Vagina (tissue), 2 donors: Measurements from ENCODE around the gene XAGE5. TPM values are rescaled to one million over a fixed set of nuclear protein-coding genes. Genes with fewer than 3 reads are reported as not detected.

Source experiments
- DNase-seq, 2 donors: peaks; one replicate each; pipeline ENCODE4 v3.0.0-alpha.2; 2017; ENCODE audit errors: extremely low spot score in 2 of 2
- H3K27ac ChIP-seq: fragments of 200-600 bp; sonication (generic); one replicate; pipeline ENCODE4 v1.5.1; 2019
- H3K27me3 ChIP-seq: fragments of 200-600 bp; sonication (generic); one replicate; pipeline ENCODE4 v1.5.1; 2019
- H3K36me3 ChIP-seq, 2 donors: fragments of 200-600 bp; sonication (generic); one replicate each; pipeline ENCODE4 v1.5.1; 2017 to 2019
- H3K4me1 ChIP-seq: fragments of 200-600 bp; sonication (generic); one replicate; pipeline ENCODE4 v1.5.1; 2019
- H3K4me3 ChIP-seq, 2 donors: fragments of 200-600 bp; sonication (generic); 1 replicate in 1 of 2; 2 replicates in 1 of 2; pipeline ENCODE4 v1.5.1; 2016 to 2019
- H3K9me3 ChIP-seq: fragments of 200-600 bp; sonication (generic); one replicate; pipeline ENCODE4 v1.5.1; 2019
- POLR2A ChIP-seq, 2 donors: fragments of 450-650 bp; IDR thresholded peaks; one replicate each; pipeline ENCODE4 v1.6.1; 2017; ENCODE audit warnings: antibody characterized with exemption in 2 of 2, mild to moderate bottlenecking in 2 of 2, moderate library complexity in 2 of 2
- POLR2AphosphoS5 ChIP-seq, 2 donors: sonication (generic); formaldehyde crosslinking; IDR thresholded peaks; one replicate each; pipeline ENCODE4 v1.9.0; 2017; ENCODE audit warnings: antibody characterized with exemption in 2 of 2, mild to moderate bottlenecking in 2 of 2, low read depth in 1 of 2; ENCODE audit not compliant: insufficient read depth in 1 of 2
- intact Hi-C: fragments of 100-400 bp; cut with DNase I; formaldehyde crosslinking; loops from one replicate; pipeline ENCODE4 v1.15.1; 2023
- small RNA-seq: library from RNA; depleted of rRNA; stranded (forward); fragments of <200 nt; gene quantifications from one replicate; pipeline ENCODE3, GENCODE V24; 2016
- total RNA-seq: library from RNA; depleted of rRNA; stranded (reverse); fragments of >200 nt; gene quantifications from one replicate; pipeline ENCODE4 v1.2.3, GENCODE V29; 2016
- TF ChIP-seq, protein P1 (sequence below), 3 experiments: fragments of 450-650 bp in 2 of 3; fragments of 200-600 bp in 1 of 3; sonication (generic) in 1 of 3; IDR thresholded peaks; one replicate each; pipeline ENCODE4 v1.5.1; 2017 to 2019; ENCODE audit warnings: antibody characterized with exemption in 3 of 3, mild to moderate bottlenecking in 2 of 3, moderate library complexity in 2 of 3

Gene XAGE5
- total RNA-seq, 1 donor from 2014 or later, result not detected

DNA sequence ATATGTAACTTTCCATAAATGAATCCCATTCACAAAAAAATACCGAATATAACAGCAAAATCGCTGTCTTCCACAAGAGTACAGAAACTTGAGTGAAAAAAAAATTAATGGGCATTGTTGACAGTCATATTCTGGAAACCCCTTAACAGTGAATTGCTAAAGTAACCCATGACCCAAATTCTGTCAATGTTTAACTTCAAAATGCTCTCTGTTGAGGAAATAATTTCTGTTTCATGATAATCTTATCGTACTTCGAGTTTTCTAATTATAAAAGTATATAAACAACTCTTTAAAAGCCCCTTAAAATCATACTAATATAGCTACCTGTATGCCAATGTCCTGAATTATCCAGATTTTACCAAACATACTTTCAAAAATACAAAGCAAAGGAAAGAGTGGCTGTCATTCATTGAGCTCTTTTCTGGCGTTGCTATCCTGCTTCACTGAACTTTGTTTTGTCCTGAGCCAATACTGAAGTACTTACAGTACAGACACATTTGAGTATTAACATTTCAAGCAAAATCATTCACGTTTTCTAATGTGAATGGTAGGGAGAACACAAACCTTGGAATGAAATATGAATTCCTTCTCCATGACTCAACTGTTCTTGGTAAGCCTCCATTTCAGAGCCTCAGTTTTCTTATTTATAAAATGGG lies 54.4 kb downstream of the XAGE5 start:
- DNase-seq, result no peak
- Histone ChIP-seq H3K27me3 (no peaks in the 10 kb centered on the region), H3K36me3 (no peaks in the 10 kb centered on the region), H3K27ac (no peak overlapping the region), H3K4me1 (no peaks in the 10 kb centered on the region), H3K9me3 (no peaks in the 10 kb centered on the region), H3K4me3 (no peak overlapping the region)
- TF ChIP-seq POLR2AphosphoS5 (IDR thresholded peaks at IDR 0.05; ENCODE audit: insufficient read depth in 1 of 2, low read depth in 1 of 2) (no peak), POLR2A (IDR thresholded peaks at IDR 0.05) (no peak)
- TF ChIP-seq, protein P1, sequence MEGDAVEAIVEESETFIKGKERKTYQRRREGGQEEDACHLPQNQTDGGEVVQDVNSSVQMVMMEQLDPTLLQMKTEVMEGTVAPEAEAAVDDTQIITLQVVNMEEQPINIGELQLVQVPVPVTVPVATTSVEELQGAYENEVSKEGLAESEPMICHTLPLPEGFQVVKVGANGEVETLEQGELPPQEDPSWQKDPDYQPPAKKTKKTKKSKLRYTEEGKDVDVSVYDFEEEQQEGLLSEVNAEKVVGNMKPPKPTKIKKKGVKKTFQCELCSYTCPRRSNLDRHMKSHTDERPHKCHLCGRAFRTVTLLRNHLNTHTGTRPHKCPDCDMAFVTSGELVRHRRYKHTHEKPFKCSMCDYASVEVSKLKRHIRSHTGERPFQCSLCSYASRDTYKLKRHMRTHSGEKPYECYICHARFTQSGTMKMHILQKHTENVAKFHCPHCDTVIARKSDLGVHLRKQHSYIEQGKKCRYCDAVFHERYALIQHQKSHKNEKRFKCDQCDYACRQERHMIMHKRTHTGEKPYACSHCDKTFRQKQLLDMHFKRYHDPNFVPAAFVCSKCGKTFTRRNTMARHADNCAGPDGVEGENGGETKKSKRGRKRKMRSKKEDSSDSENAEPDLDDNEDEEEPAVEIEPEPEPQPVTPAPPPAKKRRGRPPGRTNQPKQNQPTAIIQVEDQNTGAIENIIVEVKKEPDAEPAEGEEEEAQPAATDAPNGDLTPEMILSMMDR (IDR thresholded peaks at IDR 0.05), result no peak
- intact Hi-C loops, result no loop called here

Small RNA genes within 50 kb of the gene (small RNA-seq; reads per million reads assigned to genes)
- gene AC244505.6 (not detected), gene AC244505.7 (not detected)

Other genes starting within 250 kb of the XAGE5 start
- not detected for gene SSX7, start 156.4 kb upstream of the XAGE5 start, total RNA-seq
- gene SSX2, start 104.1 kb upstream of the XAGE5 start, total RNA-seq, result not detected
- not detected for gene SSX2B, start 60.0 kb upstream of the XAGE5 start, total RNA-seq
- gene SPANXN5, start 13.9 kb upstream of the XAGE5 start, total RNA-seq, result not detected
- not detected for gene XAGE3, start 56.8 kb downstream of the XAGE5 start, total RNA-seq
- gene FAM156B, start 86.0 kb downstream of the XAGE5 start, total RNA-seq, result 18.7 TPM
- gene FAM156A, start 147.2 kb downstream of the XAGE5 start, total RNA-seq, result 14.7 TPM
- 2.2 TPM for gene GPR173, start 237.5 kb downstream of the XAGE5 start, total RNA-seq